ENCODE data around the gene TAF4B.

The TAF4B gene

GRCh38 chr18:26215247-26215970, 10.8 kb upstream of the TAF4B start:
- TF ChIP-seq CTCF (IDR thresholded peaks at IDR 0.05; ENCODE audit: low read depth, low read length, missing control alignments) = no peak
- peak overlapping the region; percentile 42 for H3K4me3 ChIP-seq (ENCODE audit: low read depth, low read length)
- DNase-seq (ENCODE audit: low read depth) = peak; percentile 62

GRCh38 chr18:26225022-26225693, 1.1 kb upstream of the TAF4B start:
- TF ChIP-seq CTCF (IDR thresholded peaks at IDR 0.05; ENCODE audit: low read depth, low read length, missing control alignments) = no peak
- no peak overlapping the region for H3K4me3 ChIP-seq (ENCODE audit: low read depth, low read length)
- DNase-seq (ENCODE audit: low read depth) = no peak

- TF ChIP-seq CTCF (IDR thresholded peaks at IDR 0.05; ENCODE audit: low read depth, low read length, missing control alignments) = no peak
- H3K4me3 ChIP-seq (ENCODE audit: low read depth, low read length) = peak overlapping the region; percentile 97
- no peak for DNase-seq (ENCODE audit: low read depth)
These were observed 373 bp upstream of the TAF4B start for GRCh38 chr18:26225915-26226228.

GRCh38 chr18:26227051-26227670, 916 bp downstream of the TAF4B start:
- no peak for DNase-seq (ENCODE audit: low read depth)
- H3K4me3 ChIP-seq (ENCODE audit: low read depth, low read length) = peak overlapping the region; percentile 97
- no peak for TF ChIP-seq CTCF (IDR thresholded peaks at IDR 0.05; ENCODE audit: low read depth, low read length, missing control alignments)

- no peak for TF ChIP-seq CTCF (IDR thresholded peaks at IDR 0.05; ENCODE audit: low read depth, low read length, missing control alignments)
- peak overlapping the region; percentile 97 for H3K4me3 ChIP-seq (ENCODE audit: low read depth, low read length)
- no peak for DNase-seq (ENCODE audit: low read depth)
These were observed 2.5 kb downstream of the TAF4B start for GRCh38 chr18:26228562-26229260.

- no peak for DNase-seq (ENCODE audit: low read depth)
- H3K4me3 ChIP-seq (ENCODE audit: low read depth, low read length) = no peak overlapping the region
- TF ChIP-seq CTCF (IDR thresholded peaks at IDR 0.05; ENCODE audit: low read depth, low read length, missing control alignments) = no peak
These were observed 4.3 kb downstream of the TAF4B start for GRCh38 chr18:26230497-26230896.

All from GM12864 (cell line).